ENCODE data around the gene PHF21B.
A peak's percentile ranks its signal among the peaks of the same experiment; 100 is the strongest.
"Not testable (repeated sequence)": the region's sequence is repeated elsewhere in the genome, so short reads cannot be mapped to it uniquely, and the experiment has no call there.

Gene PHF21B

GRCh38 chr22:45009606-45010531 lies at the start of gene PHF21B:
Gene PHF21B, minus strand, starts transcription at chr22:45010005. Its CDS starts 456 bp downstream, at chr22:45009549.
- no peak for TF ChIP-seq CTCF (conservative IDR thresholded peaks at IDR 0.05)
- TF ChIP-seq ZFX (IDR thresholded peaks at IDR 0.05) = no peak
- peak within 1 kb of the TSS; percentile 44 for H3K27ac ChIP-seq

- H3K27ac ChIP-seq = no peak overlapping the region
- TF ChIP-seq ZFX (IDR thresholded peaks at IDR 0.05) (no peak), CTCF (conservative IDR thresholded peaks at IDR 0.05) (no peak)
These were observed 49.5 kb upstream of the PHF21B start for GRCh38 chr22:45059296-45059695.

- TF ChIP-seq ZFX (IDR thresholded peaks at IDR 0.05) = no peak
- TF ChIP-seq CTCF (conservative IDR thresholded peaks at IDR 0.05) = no peak
- H3K27ac ChIP-seq = no peak overlapping the region
These were observed 48.8 kb upstream of the PHF21B start for GRCh38 chr22:45058622-45058912.

- TF ChIP-seq CTCF (conservative IDR thresholded peaks at IDR 0.05) (no peak), ZFX (IDR thresholded peaks at IDR 0.05) (no peak)
These were observed 46.1 kb upstream of the PHF21B start for GRCh38 chr22:45055936-45056335.

GRCh38 chr22:45053571-45053970 lies 43.8 kb upstream of the PHF21B start:
- TF ChIP-seq ZFX (IDR thresholded peaks at IDR 0.05) (no peak), CTCF (conservative IDR thresholded peaks at IDR 0.05) (no peak)
- no peak overlapping the region for H3K27ac ChIP-seq

More at GRCh38 chr22:45055936-45056335, 46.1 kb upstream of the PHF21B start:
- no peak overlapping the region for H3K27ac ChIP-seq

- H3K27ac ChIP-seq = no peak overlapping the region
- TF ChIP-seq CTCF (conservative IDR thresholded peaks at IDR 0.05) = no peak
- TF ChIP-seq ZFX (IDR thresholded peaks at IDR 0.05) = no peak
These were observed 43.3 kb upstream of the PHF21B start for GRCh38 chr22:45053094-45053493.

- not testable (repeated sequence) for H3K27ac ChIP-seq
These were observed 42.9 kb upstream of the PHF21B start for GRCh38 chr22:45052665-45053064.

GRCh38 chr22:45051946-45052345 lies 42.1 kb upstream of the PHF21B start:
- TF ChIP-seq ZFX (IDR thresholded peaks at IDR 0.05) (no peak), CTCF (conservative IDR thresholded peaks at IDR 0.05) (no peak)
- no peak overlapping the region for H3K27ac ChIP-seq
